NCI-H1694 treated with DMSO at 0.1 percent for 48 hours (cell line): Measurements from ENCODE around the gene SRRM5.
A peak's percentile ranks its signal among the peaks of the same experiment; 100 is the strongest.
"Not testable (repeated sequence)": the region's sequence is repeated elsewhere in the genome, so short reads cannot be mapped to it uniquely, and the experiment has no call there.

Experiments used
- DNase-seq: peaks from one replicate; lab custom pipeline; 2025; lab: John Stamatoyannopoulos, UW

SRRM5 gene

GRCh38 chr19:43616306-43616705 lies 4.4 kb downstream of the SRRM5 start:
- no peak for DNase-seq

DNA sequence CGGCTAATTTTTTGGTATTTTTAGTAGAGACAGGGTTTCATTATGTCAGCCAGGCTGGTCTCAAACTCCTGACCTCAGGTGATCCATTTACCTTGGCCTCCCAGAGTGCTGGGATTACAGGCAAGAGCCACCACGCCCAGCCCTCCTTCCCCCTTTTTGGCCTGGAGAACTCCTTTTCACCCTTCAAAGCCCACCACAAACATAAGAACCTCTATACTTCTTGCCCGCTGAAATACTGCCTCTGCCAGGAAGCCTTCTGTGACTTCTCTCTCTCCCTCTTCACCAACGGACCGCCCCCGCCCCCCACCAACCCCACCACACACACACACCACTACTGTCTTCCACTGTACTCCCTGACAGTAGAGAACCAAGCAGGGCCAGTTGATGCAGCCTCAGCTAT lies 5.1 kb downstream of the SRRM5 start:
- no peak for DNase-seq

DNA sequence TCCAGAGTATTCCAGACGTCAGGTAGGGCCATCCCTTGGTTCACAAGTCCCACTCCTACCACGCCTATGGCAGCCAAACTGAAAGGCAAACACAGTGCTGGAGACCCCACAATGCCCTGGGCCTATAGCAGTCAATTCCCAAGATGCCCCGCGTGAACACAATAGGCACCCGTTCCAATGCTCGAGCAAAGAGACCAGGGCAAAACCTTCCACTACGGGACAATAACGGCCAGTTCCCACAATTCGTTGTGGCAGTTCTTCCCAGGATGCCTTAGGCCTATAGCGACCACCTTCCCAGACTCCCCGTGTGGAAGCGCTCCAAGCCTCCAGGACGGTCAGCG lies 7.0 kb downstream of the SRRM5 start:
- DNase-seq = peak; percentile 87

- peak; percentile 87 for DNase-seq
These were observed 7.6 kb downstream of the SRRM5 start, which contains the start of gene ZNF428 for GRCh38 chr19:43619262-43620060. ZNF428 (minus strand) TSS chr19:43619629; CDS start chr19:43614304, 5,325 bp downstream.

DNA sequence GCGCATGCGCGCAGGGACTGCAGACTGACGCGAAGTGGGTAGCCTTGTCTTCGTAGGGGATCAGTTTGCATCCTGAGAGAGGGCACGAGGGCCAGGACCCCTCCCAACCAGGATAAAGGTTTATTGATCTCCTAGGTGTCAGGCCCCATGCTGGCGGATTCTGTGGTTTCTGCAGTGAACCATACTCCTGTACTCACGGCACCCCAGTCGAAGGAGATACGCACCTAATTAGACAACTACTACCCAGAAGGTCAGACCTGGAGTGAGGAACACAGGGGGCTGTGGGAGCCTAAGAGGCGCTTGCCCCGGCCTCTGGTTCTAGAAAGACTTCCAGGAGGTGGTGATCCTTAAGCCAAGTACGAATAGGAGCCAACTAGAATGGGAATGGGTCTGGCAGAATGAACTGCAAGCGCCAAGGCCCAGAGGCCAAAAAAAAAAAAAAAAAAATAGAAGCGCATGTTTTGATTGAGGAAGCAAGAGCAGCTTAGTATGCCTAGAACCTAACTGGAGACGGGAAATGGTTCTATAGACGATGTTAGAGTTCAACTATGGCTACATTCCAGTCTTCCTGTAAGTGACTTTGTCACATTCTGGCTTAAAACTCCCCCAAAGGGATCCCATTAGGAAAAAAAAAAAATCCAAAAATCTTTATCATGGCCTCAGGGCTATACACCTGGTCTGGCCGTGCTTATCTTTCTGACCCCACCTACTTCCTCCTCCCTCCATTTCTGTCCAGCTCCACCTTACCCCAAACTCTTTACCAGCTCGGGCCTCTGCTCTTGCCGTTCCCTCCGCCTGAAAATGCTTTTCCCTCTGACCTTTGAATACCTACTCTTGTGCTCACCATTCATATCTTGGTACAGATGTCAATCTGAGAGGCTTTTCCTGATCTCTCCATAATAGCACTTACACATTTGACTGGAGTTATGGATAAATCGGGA lies 8.4 kb downstream of the SRRM5 start:
- DNase-seq = no peak

DNA sequence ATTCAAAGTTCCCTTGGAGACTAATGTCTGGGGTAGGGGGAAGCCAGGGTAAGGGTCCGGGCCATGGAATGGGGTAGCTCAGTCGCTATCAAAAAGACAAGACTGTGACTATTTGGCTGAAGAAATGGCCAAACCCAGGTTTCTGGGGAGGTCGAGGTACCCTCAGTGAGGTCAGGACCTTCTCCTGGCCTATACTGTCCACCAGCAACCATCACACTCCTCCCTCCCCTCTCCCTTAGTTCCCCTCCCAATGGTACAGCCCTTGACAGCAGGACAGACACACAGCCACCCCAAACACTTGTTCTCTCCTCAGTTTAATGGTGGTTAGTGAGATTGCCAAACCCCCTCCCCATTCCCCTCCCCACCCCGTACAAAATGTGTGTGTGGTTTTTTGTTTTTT lies 10.2 kb downstream of the SRRM5 start:
- no peak for DNase-seq

- DNase-seq = no peak
These were observed 11.1 kb downstream of the SRRM5 start for GRCh38 chr19:43622956-43623355.

GRCh38 chr19:43623889-43624670 lies 12.2 kb downstream of the SRRM5 start:
- no peak for DNase-seq

DNA sequence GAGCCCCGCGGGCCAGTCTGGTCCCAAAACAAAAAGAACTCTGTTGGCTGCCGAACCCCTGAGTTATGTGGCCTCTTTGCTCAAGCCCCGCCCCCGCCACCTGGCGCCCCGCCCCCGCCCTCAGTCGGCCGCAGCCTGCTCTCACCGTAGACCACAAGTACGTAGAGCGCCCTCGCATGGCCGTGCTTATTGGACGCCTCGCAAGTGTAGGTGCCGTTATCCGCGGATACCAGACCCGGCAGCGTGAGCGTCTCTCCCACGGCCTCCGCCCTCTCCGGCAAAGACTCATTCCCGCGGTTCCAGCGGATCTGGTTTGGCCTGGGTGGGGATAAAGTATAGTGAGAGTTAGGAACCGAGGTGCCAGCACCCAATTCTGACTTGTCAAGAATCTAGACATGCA lies 13.0 kb downstream of the SRRM5 start:
- no peak for DNase-seq

DNA sequence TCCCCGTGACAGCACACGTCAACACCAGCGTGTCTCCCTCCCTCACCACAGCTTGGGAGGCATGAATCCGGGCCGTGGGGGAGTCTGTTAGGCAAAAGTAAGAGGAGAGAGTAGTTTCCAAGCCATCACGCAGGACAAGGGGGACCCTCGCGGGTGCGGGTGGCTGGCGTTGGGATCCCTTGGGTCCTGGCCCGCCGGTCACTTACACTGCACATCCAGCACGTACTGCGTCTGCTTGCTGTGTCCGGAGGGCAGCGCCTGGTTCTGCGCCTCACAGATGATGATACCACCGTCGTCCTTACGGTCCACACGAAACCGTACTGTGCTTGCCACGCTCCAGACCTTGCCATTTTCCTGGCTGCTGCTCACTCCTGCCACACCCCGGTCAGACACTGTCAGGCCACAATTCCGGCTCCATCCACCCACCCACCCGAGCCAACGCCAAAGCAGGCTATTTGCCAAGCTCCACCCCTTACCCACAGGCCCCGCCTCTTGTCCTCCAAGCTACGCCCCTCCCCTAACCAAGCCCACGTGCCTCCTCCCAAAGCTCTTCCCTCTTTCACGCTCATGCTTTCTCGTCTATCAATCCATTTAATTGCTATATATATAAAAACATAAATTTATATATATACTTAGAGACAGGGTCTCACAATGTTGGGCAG lies 14.2 kb downstream of the SRRM5 start:
- no peak for DNase-seq

DNA sequence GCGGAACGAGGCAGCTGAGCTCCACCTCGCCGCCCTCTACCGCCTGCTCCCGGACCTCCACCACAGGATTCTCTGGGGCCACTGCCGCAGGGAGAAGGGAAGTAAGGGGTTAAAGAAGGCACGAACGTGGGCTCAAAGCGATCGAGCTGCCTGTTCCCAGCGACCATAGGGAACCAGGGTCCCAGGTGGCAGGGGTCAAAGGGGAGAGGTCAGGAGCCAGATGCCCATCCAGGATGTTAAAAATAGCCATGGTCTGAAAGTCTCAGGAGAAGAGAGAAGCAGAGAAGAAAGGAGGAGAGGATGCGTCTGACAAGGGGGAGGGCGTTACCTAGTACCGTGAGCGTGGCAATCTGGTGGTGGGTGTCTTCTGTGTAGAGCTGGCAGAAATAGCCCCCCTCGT lies 14.9 kb downstream of the SRRM5 start:
- no peak for DNase-seq

- DNase-seq = no peak
These were observed 16.9 kb downstream of the SRRM5 start for GRCh38 chr19:43628646-43629326.

DNA sequence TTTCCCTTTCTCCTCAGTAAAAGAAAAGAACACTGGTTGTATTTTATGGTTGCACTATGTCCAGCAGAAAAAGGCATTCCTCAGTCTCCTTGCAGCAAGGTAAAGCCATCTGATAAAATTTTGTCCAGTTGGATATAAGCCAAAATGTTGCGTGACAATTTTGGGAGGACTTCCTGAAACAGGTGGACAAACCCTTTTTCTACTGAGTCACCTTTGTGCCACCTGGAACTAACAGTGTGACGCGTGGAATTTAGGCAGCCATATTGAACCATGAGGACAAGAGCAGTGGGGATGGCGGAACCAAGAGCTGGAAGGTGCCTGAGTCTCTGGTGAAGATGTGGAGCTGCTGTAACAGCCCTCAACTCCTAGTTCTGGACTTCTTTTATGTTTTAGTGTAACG lies 19.6 kb downstream of the SRRM5 start:
- no peak for DNase-seq

DNA sequence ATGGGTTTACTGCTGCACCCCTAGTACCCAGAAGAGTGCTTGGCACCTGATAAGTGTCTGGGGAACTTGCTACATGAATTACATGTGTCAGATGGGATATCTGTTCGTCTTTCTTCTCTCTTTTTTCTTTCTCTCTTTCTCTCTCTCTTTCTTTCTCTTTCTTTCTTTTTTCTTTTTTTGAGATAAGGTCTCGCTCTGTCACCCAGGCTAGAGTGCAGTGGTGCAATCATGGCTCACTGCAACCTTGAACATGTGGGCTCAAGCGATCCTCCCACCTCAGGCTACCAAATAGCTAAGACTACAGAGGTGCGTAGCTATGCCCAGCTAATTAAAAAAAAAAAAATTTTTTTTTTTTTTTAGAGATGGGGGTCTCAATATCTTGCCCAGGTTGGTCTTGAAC lies 21.6 kb downstream of the SRRM5 start:
- no peak for DNase-seq

- DNase-seq = no peak
These were observed 22.2 kb downstream of the SRRM5 start for GRCh38 chr19:43634068-43634467.

GRCh38 chr19:43634506-43634871 lies 22.6 kb downstream of the SRRM5 start:
- DNase-seq = no peak

- DNase-seq = no peak
These were observed 23.1 kb downstream of the SRRM5 start for GRCh38 chr19:43634872-43635560.

- DNase-seq = not testable (repeated sequence)
These were observed 23.7 kb downstream of the SRRM5 start for GRCh38 chr19:43635561-43635940.

DNA sequence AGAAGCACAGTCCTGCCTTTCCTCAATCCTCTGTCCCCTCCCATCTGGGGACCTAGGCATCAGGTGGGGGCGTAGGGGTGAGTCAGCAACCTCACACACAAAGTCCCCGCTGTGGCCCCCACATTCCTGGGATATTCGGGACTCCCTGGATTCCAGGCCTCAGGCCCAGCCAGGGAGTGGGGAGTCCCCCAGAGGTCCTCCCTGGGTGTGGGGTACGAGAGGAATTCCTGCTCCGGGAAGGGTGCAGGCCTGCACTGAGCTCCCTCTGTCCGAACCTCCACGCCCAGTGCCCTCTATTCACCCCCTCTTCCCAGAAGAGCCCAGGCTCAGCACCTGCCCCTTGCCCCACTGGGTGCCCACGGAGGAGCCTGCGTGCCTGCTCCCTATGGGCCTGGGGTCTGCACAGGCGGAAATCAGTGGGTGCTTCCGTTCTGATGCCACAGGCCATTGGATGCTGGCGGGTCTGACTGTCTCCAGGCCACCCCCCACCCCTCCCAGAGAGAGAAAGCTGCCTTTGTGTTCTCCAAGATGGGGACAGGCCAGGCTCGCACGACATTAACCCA lies 24.3 kb downstream of the SRRM5 start:
- no peak for DNase-seq
